GM21528 (cell line): ENCODE data around the gene PIK3R3.
"Not testable (repeated sequence)": the region's sequence is repeated elsewhere in the genome, so short reads cannot be mapped to it uniquely, and the experiment has no call there.

ENCODE experiments used
- ATAC-seq: cut with Tn5 transposase; IDR thresholded peaks from one replicate; pipeline ENCODE4 v1.9.1; 2021; ENCODE audit warnings: mild to moderate bottlenecking, moderate library complexity; ENCODE audit not compliant: unreplicated experiment, low FRiP score

PIK3R3 gene

DNA sequence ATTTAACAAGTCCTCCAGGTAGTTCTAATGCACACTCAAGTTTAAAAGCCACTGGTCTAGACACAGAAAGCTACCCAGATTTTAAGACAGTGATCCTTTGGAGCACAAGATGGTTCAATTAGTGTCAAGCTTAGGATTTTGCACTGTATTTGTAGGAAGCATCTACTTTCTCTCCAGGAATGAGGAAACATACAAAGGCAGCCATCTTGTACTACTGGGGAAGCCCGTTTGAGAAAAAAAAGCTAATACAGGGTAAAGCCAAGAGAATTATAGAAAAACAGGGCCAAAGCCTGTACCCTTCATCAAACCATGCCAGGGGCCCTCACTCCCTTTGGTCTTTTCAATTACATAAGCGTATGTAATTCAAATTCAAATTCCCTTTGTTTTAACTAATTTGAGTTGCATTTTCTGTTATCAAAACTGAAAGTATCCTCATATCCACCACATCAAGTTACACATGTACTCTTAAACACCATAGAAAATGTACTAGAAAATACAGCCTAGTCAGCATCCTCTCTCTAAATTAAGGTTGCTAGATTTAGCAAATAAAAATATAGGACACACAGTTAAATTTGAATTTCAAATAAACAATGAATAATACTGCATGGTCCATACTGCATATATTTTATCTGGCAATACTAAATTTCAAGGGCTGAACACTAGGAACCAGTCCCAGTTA, 17.4 kb downstream of the PIK3R3 start:
- ATAC-seq = no peak

DNA sequence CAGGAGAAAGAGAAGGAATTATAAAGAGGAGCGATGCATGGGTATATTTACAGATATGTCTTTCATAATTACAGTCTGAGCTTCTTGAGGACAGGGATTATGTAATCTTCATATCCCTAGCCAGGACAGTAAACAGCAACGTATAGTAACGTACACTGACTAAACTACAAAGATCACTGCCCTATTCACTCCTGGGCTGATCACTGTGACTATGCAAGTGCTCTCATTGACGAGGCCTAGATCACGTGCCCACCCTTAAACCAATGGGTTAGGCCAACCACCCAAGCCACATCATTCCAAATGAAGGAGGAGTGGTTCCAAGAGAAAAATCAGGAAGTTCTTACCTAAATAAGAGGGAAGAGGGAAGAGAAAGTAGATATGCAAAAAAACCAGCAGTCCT, 18.5 kb downstream of the PIK3R3 start:
- ATAC-seq = no peak

DNA sequence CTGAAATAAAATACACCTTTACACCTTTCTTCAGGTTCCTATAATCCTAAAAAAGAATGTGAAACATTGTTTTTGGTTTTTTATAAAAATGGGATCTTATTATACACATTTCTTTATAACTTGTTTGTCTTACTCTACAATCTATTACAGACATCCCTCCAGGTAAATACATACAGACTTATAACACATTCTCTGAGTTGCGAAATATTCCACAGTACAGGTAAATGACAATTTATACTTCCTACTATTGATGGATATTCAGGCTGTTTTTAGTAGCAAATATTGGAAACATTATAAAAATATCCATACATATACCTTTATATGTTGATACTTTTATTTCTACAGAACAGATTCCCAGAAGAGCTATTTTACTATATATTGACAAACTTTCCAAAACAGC, 20.3 kb downstream of the PIK3R3 start:
- no peak for ATAC-seq

DNA sequence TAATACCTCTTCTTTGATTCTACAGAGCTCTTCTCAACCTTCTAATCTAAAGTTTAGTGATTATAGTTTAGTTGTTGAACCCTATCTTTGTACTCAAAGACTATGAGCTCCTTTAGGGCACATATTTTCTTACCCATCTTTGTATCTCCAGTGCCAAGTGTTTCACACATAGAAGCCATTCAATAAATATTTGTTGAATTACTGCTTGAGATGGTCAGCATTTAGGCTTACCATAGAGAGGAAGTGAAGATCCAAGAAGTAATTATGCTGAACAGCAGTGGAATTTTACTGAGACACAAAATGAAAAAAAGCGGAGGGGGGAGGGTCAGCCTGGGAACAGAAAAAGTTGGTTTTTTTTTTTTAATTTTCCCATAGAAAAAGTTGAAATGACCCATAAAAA, 21.9 kb downstream of the PIK3R3 start:
- no peak for ATAC-seq

DNA sequence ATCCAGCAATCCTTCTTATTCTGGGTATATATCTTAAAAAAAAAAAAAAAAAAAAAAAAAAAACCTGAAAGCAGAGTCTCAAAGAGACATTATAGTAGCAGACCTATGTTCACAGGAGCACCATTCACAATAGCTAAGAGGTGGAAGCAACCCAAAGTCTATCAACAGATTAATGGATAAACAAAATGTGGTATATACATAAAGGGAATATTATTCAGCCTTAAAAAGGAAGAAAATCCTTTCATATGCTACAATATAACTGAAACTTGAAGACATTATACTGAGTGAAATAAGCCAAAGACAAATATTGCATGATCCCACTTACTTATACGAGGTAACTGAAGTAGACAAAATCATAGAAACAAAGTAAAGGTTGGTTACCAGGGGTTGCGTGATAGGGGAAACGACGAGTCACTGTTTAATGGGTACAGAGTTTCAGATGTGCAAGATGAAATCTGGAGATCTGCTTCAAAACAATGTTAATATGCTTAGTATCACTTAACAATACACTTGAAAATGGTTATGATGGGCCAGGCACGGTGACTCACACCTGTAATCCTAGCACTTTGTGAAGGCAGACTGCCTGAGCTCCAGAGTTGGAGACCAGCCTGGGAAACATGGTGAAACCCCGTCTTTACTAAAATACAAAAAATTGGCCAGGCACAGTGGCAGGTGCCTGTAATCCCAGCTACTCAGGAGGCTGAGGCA, 29.5 kb downstream of the PIK3R3 start:
- ATAC-seq = no peak

DNA sequence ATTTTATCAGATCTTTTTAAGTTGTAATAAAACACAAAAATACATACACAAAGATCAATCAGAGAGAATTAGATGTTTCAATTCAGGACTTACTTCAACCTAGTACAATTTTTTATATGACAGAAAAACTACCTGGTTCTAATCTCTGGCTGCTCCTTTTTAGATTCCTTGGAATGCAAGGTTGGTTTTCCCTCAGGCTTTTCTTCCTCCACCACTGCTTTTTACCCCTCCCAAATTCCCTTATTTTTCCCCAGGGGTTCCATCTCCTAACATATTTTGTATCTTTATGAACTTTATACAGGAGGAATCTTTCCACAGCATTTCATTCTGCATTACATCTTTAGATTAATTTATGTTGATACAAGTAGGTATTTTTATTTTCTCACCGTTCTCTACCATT, 33.2 kb downstream of the PIK3R3 start:
- ATAC-seq = no peak

DNA sequence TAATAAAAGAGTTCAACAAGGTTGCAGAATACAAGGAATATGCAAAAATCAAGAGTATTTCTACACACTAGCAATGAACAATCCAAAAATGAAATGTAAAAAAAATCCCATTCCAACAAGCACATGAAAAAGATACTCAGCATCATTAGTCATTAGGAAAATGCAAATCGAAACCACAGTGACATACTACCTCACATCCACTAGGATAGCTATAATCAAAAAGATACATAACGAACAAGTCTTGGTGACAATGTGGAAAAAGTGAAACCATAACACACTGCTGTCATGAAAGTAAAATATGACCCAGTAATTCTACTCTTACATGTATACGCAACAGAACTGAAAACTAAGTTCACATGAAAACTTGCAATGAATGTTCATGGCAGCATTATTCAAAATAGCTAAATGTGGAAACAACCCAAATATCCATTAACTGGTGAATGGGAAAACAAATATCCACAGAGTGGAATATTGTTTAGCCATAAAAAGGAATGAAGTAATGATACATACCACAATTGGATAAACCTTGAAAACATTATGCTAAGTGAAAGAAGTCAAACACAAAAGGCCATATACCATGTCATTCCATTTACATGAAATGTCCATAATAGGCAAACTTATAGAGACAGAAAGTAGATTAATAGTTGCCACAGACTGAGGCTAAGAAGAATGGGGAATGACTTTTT, 34.3 kb downstream of the PIK3R3 start:
- no peak for ATAC-seq

DNA sequence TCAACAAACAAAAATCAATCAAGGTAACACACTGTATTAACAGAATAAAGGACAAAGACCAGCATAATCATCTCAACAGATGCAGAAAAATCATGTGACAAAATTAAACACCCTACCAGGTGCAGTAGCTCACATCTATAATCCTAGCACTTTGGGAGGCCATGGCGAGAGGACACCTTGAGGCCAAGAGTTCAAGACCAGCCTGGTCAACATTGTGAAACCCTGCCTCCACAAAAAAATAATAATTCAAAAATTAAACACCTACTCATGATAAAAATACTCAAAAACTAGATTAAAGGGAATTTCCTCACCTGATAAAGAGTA, 35.3 kb downstream of the PIK3R3 start:
- ATAC-seq = no peak

DNA sequence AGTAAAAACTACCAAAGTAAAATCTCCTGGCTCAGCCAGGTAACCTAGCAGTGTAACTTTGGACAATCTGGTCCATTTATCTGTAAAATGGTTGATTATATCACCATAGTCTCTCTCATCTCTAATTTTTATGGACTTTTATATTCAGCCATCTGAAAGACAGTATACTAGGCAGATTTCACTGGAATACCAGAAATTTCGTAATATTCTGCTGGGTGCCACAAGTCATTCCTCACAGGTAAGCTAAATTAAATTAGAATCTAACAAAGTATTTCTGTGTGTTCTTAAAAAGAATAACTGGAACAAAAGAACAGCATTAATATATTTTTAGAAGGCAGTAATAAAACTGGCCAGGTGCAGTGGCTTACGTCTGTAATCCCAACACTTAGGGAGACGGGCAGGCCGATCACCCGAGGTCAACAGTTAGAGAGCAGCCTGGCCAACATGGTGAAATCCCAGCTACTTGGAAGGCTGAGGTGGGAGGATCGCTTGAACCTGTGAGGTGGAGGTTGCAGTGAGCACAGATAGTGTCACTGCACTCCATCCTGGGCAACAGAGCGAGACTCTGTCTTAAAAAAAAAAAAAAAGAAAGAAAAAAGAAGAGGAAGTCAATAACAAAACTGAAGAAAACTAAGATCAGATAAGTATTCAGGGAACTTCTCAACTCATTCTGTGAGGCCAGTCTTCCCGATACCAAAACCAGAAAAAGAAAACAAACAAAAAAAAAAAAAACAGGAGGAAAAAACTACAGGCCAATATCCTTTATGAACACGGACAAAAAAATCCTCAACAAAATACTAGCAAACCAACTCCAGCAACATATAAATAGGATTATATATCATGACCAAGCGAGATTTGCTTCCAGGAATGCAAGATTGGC, 35.9 kb downstream of the PIK3R3 start:
- ATAC-seq = no peak

DNA sequence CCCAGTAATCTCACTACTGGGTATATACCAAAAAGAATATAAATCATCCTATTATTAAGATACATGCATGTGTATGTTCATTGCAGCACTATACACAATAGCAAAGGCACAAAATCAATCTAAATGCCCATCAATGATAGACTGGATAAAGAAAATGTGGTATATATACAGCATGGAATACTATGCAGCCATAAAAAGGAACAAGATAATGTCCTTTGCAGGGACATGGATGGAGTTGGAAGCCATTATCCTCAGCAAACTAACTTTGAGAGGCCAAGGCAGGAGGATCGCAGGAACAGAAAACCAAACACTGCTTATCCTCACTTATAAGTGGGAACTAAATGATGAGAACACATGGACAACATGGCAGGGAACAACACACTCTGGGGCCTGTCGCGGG, 37.3 kb downstream of the PIK3R3 start:
- not testable (repeated sequence) for ATAC-seq

DNA sequence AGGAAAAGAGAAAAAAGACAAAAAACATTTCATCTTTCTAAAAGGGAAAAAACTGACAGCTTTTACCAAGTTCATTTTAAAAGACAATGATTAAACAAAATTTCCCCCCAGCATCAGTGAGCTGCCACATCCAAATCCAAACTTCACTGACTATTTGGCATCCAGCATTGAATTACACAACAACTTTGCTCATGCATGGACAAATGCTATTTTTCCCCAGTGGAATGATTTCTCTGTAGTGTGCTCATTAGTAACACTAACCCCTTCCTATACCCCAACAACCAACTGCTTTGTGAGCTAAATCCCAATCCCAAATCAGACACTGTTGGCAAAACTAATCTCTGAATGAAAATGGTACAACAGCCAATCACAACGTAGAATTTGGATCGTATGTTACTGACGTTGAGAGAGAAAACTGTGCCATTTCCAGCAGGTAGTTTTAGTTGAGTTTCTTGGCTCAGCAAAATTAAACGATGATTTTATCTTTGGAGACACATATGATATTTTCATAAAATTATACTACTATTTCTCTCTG, 37.9 kb downstream of the PIK3R3 start:
- ATAC-seq = no peak

DNA sequence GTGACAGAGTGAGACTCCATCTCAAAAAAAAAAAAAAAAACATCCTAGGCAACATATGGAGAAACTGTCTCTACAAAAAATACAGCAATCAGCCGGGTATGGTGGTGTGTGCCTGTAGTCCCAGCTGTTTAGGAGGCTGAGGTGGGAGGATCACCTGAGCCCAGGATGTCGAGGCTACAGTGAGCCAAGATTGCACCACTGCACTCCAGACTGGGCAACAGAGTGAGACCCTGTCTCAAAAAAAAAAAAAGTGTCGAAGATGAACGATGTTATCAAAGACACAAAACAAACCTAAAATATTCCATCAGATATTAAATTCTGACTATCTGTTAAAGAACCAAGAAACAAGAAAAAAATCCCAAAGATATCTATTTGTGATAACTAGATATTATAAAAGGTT, 38.6 kb downstream of the PIK3R3 start:
- not testable (repeated sequence) for ATAC-seq

DNA sequence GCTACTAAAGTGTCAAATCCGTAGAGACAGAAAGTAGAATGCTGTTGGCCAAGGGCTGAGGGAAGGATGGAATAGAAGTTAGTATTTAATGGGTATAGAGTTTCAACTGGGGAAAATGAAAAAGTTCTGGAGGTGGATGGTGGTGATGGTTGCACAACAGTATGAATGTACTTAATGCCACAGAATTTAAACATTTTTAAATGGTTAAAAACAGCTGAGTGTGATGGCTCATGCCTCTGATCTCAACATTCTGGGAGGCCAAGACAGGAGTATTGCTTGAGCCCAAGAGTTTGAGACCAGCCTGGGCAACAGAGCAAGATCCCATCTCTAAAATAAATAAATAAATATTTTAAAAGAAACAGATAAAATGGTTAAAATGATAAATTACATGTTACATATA, 44.5 kb downstream of the PIK3R3 start:
- ATAC-seq = no peak

DNA sequence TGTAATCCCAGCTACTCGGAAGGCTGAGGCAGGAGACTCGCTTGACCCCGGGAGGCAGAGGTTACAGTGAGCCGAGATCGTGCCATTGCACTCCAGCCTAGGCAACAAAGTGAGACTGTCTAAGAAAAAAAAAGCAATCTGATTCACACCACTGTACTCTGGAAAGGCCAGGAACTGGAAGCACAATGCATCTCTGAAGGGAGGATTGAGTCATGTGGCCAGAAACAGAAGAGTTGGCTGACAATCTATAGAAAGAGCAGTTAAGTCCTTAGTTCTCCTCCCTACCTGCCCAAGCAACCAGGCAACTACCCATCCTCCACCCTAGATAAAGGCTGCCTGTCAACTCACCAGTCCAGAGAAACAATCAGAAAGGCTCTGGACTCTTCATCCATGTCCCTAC, 45.9 kb downstream of the PIK3R3 start:
- no peak for ATAC-seq

DNA sequence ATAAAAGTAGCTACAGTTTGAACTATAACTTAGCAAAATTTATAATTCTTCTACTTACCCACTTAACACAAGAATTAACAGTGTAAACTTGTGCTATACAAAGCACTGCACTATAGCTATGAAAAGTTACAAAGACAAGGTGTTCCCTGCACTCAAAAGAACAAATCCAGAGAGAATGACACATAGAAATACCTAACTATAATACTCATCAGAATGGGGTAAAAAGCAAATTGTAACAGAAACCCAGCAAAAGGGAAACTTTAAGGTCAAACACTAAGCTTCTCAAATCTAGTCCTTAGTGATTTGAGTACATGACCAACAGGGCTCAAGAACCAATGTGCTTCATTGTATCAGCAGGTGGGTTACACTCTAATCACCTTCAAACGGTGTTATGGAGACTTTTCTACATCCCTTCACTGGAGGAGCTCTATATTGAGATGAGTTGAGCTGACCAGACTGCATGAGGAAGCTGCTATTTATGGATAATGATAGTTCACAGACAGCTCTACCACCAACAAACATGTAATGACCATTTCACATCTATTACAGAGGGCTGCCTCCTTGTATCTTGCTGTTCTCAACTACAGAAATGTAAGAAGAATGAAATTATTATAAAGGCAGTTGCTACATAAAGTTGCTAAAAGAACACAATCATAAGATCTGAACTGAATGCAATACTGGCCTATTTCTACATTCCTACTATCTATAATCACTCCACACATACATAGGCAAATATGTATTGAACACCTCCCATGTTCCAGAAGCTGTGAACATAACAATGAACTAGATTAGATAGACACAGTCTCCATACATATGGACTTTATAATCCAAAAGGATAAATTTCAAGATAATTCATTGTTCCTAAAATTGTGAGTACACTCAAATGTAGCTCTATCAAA, 47.6 kb downstream of the PIK3R3 start:
- ATAC-seq = no peak

DNA sequence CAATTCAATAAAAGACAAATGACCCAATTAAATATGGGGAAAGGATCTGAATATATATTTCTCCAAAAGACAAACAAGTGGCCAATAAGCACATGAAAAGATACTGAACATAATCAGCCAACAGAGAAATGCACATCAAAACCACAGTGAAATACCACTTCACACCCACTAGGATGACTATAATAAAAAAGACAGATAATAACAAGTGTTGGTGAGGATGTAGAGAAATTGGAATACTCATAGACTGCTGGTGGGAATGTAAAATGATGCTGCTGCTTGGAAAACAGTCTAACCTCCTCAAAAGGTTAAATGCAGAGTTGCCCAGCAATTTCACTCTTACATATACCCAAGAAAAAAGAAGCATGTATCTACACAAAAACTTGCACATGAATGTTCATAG, 48.9 kb downstream of the PIK3R3 start:
- ATAC-seq = no peak

DNA sequence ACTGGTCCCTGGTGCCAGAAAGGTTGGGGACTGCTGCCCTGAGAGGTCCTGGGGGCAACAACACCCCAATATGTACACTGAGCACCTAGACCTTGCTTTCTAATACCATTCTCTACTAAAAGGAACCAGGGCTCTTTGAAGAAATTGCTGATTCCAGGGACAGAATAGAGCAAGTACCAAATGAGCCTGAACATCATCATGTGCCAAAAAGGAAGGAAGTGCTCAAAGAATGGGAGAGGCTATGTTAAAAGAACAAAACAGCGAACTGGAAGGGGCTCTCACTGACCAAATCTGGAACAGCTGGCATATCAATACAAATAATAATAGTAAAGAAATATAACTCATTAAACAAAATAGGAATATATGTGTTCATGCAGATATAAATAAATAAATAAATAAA, 50.8 kb downstream of the PIK3R3 start:
- no peak for ATAC-seq

DNA sequence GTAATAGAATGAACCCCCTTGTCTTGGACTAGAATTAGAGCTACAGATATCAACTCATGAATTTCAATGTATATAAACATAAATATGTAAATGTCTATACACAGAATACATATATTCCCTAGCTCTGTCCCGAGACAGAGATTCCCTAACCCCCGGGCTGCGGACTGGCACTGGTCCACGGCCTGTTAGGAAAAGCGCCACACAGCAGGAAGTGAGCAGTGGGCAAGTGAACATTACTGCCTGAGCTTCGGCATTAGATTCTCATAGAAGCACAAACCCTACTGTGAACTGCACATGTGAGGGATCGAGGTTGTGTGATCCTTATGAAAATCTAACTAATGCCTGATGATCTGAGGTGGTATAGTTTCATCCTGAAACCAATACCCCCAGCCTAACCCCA, 51.2 kb downstream of the PIK3R3 start:
- no peak for ATAC-seq

DNA sequence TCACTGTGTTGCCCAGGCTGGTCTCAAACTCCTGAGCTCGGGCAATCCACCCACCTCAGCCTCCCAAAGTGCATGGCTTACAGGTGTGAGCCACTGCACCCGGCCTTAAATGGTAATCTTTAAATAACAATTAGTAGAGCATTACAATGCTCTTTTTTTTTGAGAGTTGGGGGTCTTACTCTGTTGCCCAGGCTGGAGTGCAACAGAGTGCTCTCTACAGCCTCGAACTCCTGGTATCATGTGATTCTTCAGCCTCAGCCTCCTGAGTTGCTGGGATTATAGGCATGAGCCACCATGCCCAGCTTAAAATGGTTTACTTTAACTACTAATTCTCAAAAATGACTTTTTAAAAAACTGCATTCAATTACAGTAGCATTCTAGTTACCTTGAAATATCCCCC, 52.2 kb downstream of the PIK3R3 start:
- no peak for ATAC-seq

DNA sequence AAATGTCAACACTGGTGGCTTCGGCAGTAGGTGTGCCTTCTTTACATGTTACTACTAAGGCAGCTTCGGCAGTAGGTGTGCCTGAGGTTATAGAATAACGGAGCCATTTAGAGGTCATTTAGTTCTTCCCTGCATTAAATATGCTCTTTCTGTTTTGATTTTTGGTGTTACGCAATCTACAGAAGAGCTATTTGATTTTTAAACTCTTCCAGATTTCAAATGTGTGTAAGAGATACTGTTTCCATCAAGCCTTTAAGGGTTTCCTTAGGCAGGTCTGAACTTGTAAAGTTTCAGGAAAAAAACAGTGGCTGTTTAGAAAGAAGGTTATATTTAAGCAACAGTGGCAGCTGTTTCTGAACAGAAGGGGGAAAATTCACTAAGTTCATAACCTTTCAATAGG, 54.8 kb downstream of the PIK3R3 start:
- no peak for ATAC-seq
